ENCODE data around the gene UBA1.

The UBA1 gene

DNA sequence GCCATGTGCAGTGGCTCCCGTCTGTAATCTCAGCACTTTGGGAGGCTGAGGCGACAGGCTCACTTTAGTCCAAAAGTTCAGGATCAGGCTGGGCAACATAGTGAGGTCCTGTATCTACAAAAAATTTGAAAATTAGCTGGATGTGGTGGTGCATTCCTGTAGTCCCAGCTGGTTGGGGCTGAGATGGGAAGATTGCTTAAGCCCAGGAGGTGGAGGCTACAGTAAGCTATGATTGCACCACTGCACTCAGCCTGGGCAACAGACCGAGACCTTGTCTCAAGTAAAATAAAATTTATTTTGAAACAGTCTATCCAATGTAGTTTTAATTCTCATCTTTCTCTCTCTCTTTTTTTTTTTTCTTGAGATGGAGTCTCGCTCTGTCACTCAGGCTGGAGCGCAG, 27.5 kb upstream of the UBA1 start:
- TF ChIP-seq SPI1 (IDR thresholded peaks at IDR 0.05; ENCODE audit: borderline replicate concordance, low read depth) (no peak), GABPA (IDR thresholded peaks at IDR 0.05; ENCODE audit: low read depth) (no peak)
- TF ChIP-seq, protein P1, sequence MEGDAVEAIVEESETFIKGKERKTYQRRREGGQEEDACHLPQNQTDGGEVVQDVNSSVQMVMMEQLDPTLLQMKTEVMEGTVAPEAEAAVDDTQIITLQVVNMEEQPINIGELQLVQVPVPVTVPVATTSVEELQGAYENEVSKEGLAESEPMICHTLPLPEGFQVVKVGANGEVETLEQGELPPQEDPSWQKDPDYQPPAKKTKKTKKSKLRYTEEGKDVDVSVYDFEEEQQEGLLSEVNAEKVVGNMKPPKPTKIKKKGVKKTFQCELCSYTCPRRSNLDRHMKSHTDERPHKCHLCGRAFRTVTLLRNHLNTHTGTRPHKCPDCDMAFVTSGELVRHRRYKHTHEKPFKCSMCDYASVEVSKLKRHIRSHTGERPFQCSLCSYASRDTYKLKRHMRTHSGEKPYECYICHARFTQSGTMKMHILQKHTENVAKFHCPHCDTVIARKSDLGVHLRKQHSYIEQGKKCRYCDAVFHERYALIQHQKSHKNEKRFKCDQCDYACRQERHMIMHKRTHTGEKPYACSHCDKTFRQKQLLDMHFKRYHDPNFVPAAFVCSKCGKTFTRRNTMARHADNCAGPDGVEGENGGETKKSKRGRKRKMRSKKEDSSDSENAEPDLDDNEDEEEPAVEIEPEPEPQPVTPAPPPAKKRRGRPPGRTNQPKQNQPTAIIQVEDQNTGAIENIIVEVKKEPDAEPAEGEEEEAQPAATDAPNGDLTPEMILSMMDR (IDR thresholded peaks at IDR 0.05; ENCODE audit: insufficient read depth, low read length): no peak
- H3K4me3 ChIP-seq (replicated peaks; ENCODE audit: insufficient read depth, low read length): no peak overlapping the region
- no peak for DNase-seq (ENCODE audit: low read depth in 1 of 2, low spot score in 1 of 2)
- no peak overlapping the region for H3K27ac ChIP-seq (replicated peaks)
- H3K27me3 ChIP-seq (ENCODE audit: insufficient read depth, poor library complexity, severe bottlenecking): no peaks in the 10 kb centered on the region

- H3K27ac ChIP-seq (replicated peaks): no peak overlapping the region
- DNase-seq (ENCODE audit: low read depth in 1 of 2, low spot score in 1 of 2): no peak
- no peaks in the 10 kb centered on the region for H3K27me3 ChIP-seq (ENCODE audit: insufficient read depth, poor library complexity, severe bottlenecking)
- TF ChIP-seq GABPA (IDR thresholded peaks at IDR 0.05; ENCODE audit: low read depth) (no peak), REST (IDR thresholded peaks at IDR 0.05; ENCODE audit: insufficient replicate concordance, low read depth) (no peak), SPI1 (IDR thresholded peaks at IDR 0.05; ENCODE audit: borderline replicate concordance, low read depth) (no peak), POLR2AphosphoS5 (IDR thresholded peaks at IDR 0.05; ENCODE audit: low read depth) (no peak)
- TF ChIP-seq, protein P1 (IDR thresholded peaks at IDR 0.05; ENCODE audit: insufficient read depth, low read length): no peak
- H3K4me3 ChIP-seq (replicated peaks; ENCODE audit: insufficient read depth, low read length): no peak overlapping the region
Observed at GRCh38 chrX:47168495-47169073, 25.0 kb upstream of the UBA1 start.

DNA sequence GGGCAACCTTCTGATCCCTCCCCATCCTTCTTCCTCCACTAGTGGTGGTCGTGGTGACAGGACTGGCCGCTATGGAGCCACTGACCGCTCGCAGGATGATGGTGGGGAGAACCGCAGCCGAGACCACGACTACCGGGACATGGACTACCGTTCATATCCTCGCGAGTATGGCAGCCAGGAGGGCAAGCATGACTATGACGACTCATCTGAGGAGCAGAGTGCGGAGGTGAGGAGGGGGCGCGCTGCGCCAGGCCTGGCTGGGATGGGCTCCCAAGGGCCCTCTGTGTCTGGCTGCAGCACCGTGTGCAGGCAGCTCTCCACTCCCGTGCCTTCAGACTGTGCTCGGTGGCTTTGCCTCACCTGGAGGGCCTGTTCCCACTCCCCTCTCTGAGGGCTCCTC, 24.4 kb upstream of the UBA1 start:
- TF ChIP-seq, protein P1 (IDR thresholded peaks at IDR 0.05; ENCODE audit: insufficient read depth, low read length): no peak
- TF ChIP-seq POLR2AphosphoS5 (IDR thresholded peaks at IDR 0.05; ENCODE audit: low read depth) (no peak), SPI1 (IDR thresholded peaks at IDR 0.05; ENCODE audit: borderline replicate concordance, low read depth) (no peak), REST (IDR thresholded peaks at IDR 0.05; ENCODE audit: insufficient replicate concordance, low read depth) (no peak)
- no peak overlapping the region for H3K4me3 ChIP-seq (replicated peaks; ENCODE audit: insufficient read depth, low read length)

More for the DNA sequence above, 24.4 kb upstream of the UBA1 start:
- Histone ChIP-seq H3K27me3 (ENCODE audit: insufficient read depth, poor library complexity, severe bottlenecking) (no peaks in the 10 kb centered on the region), H3K27ac (replicated peaks) (no peak overlapping the region)
- no peak for DNase-seq (ENCODE audit: low read depth in 1 of 2, low spot score in 1 of 2)

Measured in HL-60 (cell line).